WTC11 (cell line): ENCODE measurements around the gene BICD2.

Source experiments
- ARID4B ChIP-seq: sonication (generic); formaldehyde crosslinking; IDR thresholded peaks from 2 replicates; pipeline ENCODE4 v1.8.0; 2023; ENCODE audit warnings: missing genetic modification reagents, mild to moderate bottlenecking, borderline replicate concordance
- CTCF ChIP-seq: fragments of 200-600 bp; IDR thresholded peaks from 2 replicates; pipeline ENCODE4 v1.8.0; 2022; ENCODE audit warnings: antibody characterized with exemption

- TF ChIP-seq CTCF: no peak
- TF ChIP-seq ARID4B: no peak
These were observed 33.7 kb upstream of the BICD2 start for GRCh38 chr9:92798358-92798757.
